ENCODE results near the gene CPXM1. TPM values are rescaled to one million over a fixed set of nuclear protein-coding genes. Genes with fewer than 3 reads are reported as not detected.

CPXM1 gene
- polyA plus RNA-seq, 3 donors = 0.05 TPM; not detected in 2

DNA sequence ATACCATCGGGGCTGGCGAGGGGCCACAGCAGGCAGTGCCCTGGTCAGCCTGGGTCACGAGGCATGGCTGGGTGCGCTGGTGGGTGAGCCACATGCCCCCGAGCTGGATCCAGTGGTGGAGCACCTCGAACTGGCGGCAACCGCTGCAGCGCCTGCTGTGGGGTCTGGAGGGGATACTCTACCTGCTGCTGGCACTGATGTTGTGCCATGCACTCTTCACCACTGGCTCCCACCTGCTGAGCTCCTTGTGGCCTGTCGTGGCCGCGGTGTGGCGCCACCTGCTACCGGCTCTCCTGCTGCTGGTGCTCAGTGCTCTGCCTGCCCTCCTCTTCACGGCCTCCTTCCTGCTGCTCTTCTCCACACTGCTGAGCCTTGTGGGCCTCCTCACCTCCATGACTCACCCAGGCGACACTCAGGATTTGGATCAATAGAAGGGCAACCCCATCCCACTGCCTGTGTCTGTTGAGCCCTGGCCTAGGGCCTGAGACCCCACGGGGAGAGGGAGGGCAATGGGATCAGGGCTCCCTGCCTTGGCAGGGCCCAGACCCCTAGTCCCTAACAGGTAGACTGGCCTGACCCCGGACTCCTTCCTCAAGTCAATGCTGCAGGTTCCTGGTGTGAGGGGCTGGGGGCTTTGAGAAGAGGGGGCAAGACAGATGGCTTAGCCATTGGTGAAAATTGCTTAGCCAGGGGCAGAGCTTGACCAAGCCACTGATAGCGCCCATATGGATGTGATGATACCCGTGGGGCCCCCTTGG is 16.3 kb upstream of the CPXM1 start:
- H3K9me3 ChIP-seq (replicated peaks in 1 of 2; ENCODE audit: control insufficient read depth in 1 of 2, insufficient read depth in 1 of 2, low read length in 2 of 2) = no peaks in the 10 kb centered on the region
- DNase-seq = no peak
- Mint-ChIP-seq H3K27ac (no peak overlapping the region), H3K4me3 (no peak overlapping the region), H3K27me3 (ENCODE audit: low read depth in 3 of 3) (peaks cover 22 to 31% (median 28%) of the 10 kb centered on the region in 3 donors), H3K36me3 (no peaks in the 10 kb centered on the region), H3K4me1 (peaks cover 4% of the 10 kb centered on the region), H3K9me3 (peaks cover 0 to 14% (median 8%) of the 10 kb centered on the region in 7 donors)
- H4K20me1 ChIP-seq (ENCODE audit: insufficient read depth, low read length) = no peaks in the 10 kb centered on the region
- no peak overlapping the region for H3K9ac ChIP-seq (ENCODE audit: insufficient read depth, low read length, poor library complexity, severe bottlenecking)
- no peak overlapping the region for H2AFZ ChIP-seq (ENCODE audit: insufficient read depth, low read depth, low read length, poor library complexity, severe bottlenecking)
- peaks cover 14 to 27% of the 10 kb centered on the region in 2 donors for H3K27me3 ChIP-seq (ENCODE audit: control insufficient read depth in 2 of 2, insufficient read depth in 2 of 2, low read length in 2 of 2)
- no peaks in the 10 kb centered on the region for H3K4me1 ChIP-seq (ENCODE audit: control insufficient read depth in 1 of 2, insufficient read depth in 2 of 2, low read length in 2 of 2)
- WGBS (ENCODE audit: insufficient coverage) = 88% methylated on average over 19 of the region's 20 CpGs
- no peak overlapping the region for H3K4me3 ChIP-seq (replicated peaks in 1 of 3; ENCODE audit: low read depth in 2 of 3, low read length in 3 of 3)
- H3K4me2 ChIP-seq (replicated peaks; ENCODE audit: extremely low read depth, low read length, poor library complexity, severe bottlenecking) = no peak overlapping the region
- TF ChIP-seq, protein P1, sequence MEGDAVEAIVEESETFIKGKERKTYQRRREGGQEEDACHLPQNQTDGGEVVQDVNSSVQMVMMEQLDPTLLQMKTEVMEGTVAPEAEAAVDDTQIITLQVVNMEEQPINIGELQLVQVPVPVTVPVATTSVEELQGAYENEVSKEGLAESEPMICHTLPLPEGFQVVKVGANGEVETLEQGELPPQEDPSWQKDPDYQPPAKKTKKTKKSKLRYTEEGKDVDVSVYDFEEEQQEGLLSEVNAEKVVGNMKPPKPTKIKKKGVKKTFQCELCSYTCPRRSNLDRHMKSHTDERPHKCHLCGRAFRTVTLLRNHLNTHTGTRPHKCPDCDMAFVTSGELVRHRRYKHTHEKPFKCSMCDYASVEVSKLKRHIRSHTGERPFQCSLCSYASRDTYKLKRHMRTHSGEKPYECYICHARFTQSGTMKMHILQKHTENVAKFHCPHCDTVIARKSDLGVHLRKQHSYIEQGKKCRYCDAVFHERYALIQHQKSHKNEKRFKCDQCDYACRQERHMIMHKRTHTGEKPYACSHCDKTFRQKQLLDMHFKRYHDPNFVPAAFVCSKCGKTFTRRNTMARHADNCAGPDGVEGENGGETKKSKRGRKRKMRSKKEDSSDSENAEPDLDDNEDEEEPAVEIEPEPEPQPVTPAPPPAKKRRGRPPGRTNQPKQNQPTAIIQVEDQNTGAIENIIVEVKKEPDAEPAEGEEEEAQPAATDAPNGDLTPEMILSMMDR (IDR thresholded peaks at IDR 0.05) = no peak
- no peaks in the 10 kb centered on the region for H3K79me2 ChIP-seq (ENCODE audit: insufficient read depth, low read length)
- no peak overlapping the region for H3K27ac ChIP-seq (ENCODE audit: low read depth in 1 of 2, low read length in 2 of 2)
- no peaks in the 10 kb centered on the region for H3K36me3 ChIP-seq (replicated peaks in 1 of 2; ENCODE audit: control insufficient read depth in 1 of 2, insufficient read depth in 2 of 2, low read length in 2 of 2)
- intact Hi-C loops (cut with micrococcal nuclease) = no loop called here

DNA sequence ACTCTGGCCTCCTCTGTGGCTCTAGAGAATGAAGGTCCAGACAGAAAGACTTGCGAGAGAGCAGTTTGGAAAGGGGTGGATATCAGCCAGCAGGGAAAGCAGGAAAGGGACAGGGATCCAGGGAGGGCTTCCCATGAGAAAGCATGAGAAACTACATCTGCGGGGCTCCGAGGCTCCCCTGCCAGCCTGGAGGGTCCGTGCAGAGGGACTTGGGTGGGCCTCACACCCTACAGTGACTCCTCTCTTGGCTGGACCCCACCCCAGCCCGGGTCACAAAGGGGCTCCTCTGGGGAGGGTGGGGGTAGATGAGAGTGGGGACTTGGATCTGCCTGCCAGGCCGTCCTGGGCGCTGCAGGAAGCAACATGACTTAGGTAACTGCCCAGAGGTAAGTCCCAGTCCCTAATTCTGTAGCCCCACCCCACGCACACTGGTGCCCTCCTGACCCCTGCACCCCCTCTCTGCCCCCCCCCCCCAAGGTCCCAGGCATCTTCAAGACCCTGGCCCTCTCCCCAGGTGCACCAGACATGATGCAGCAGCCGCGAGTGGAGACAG is 15.7 kb upstream of the CPXM1 start, which contains the start of gene TMEM239:
Gene TMEM239 (plus strand): TSS at position 335 of the 553 bp plus-strand sequence. CDS start 191 bp downstream, at position 526.
- Histone ChIP-seq H3K4me1 (ENCODE audit: control insufficient read depth in 1 of 2, insufficient read depth in 2 of 2, low read length in 2 of 2) (no peaks in the 10 kb centered on the region), H3K9ac (ENCODE audit: insufficient read depth, low read length, poor library complexity, severe bottlenecking) (no peak within 1 kb of the TSS), H3K27me3 (ENCODE audit: control insufficient read depth in 2 of 2, insufficient read depth in 2 of 2, low read length in 2 of 2) (peaks cover 10 to 24% of the 10 kb centered on the region in 2 donors), H4K20me1 (ENCODE audit: insufficient read depth, low read length) (no peaks in the 10 kb centered on the region), H3K27ac (ENCODE audit: low read depth in 1 of 2, low read length in 2 of 2) (no peak within 1 kb of the TSS), H3K4me2 (replicated peaks; ENCODE audit: extremely low read depth, low read length, poor library complexity, severe bottlenecking) (no peak within 1 kb of the TSS), H3K9me3 (replicated peaks in 1 of 2; ENCODE audit: control insufficient read depth in 1 of 2, insufficient read depth in 1 of 2, low read length in 2 of 2) (no peaks in the 10 kb centered on the region), H3K36me3 (replicated peaks in 1 of 2; ENCODE audit: control insufficient read depth in 1 of 2, insufficient read depth in 2 of 2, low read length in 2 of 2) (no peaks in the 10 kb centered on the region), H3K79me2 (ENCODE audit: insufficient read depth, low read length) (no peaks in the 10 kb centered on the region), H3K4me3 (replicated peaks in 1 of 3; ENCODE audit: low read depth in 2 of 3, low read length in 3 of 3) (no peak within 1 kb of the TSS), H2AFZ (ENCODE audit: insufficient read depth, low read depth, low read length, poor library complexity, severe bottlenecking) (no peak within 1 kb of the TSS)
- Mint-ChIP-seq H3K27ac (peak within 1 kb of the TSS in 1 of 7 donors; percentile 12), H3K9me3 (peaks cover 0 to 17% (median 11%) of the 10 kb centered on the region in 7 donors), H3K27me3 (ENCODE audit: low read depth in 3 of 3) (peaks cover 20 to 27% (median 21%) of the 10 kb centered on the region in 3 donors), H3K4me3 (no peak within 1 kb of the TSS), H3K4me1 (no peaks in the 10 kb centered on the region), H3K36me3 (no peaks in the 10 kb centered on the region)
- TF ChIP-seq, protein P1 (IDR thresholded peaks at IDR 0.05) = no peak
- DNase-seq = no peak
- intact Hi-C loops (cut with micrococcal nuclease) = no loop called here
- WGBS (ENCODE audit: insufficient coverage) = 88% methylated on average over 3 of the region's 10 CpGs
